ENCODE results near the gene NAV3.

The NAV3 gene

GRCh38 chr12:77928078-77928477, 97.4 kb downstream of the NAV3 start:
- no peak for DNase-seq

- no peak for DNase-seq
These were observed 101.5 kb downstream of the NAV3 start for GRCh38 chr12:77932216-77932615.

DNA sequence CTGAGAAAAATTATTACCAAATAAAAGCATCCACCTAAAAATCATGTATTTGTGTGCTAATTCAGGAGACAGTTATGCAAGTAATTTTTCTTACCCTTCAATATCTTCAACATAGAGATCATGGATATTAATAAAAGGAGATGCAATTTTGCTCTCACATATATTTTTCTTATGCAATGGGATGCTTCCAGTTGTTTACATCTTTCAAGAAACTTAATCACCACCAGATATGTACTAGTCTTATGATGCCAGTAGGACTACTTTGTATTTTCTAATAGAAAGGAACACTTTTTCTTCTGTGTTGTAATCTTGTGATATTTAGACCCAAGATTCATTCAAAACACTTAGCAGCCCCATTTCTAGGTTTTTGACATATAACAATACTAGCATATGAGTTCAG, 107.6 kb downstream of the NAV3 start:
- DNase-seq: no peak

GRCh38 chr12:77940011-77940423, 109.3 kb downstream of the NAV3 start:
- DNase-seq: no peak

DNA sequence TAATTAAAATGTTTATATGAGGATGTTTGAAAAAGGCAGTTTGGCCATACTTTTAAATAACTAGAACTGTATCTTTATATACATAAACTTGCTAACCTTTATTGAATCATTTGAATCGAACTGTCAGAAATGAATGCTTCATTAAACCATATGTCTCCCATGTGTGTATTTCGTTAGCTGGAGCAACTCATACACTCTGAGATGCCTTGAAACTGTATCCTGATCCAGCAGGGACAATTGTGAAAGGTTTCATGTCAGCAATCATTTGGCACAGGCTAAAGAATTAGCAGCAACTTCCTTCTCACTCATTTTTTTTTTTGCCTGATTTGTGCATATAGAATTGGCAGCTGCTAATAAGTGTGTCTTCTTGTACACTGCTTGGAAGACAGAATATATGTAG, 109.9 kb downstream of the NAV3 start:
- DNase-seq: no peak

DNA sequence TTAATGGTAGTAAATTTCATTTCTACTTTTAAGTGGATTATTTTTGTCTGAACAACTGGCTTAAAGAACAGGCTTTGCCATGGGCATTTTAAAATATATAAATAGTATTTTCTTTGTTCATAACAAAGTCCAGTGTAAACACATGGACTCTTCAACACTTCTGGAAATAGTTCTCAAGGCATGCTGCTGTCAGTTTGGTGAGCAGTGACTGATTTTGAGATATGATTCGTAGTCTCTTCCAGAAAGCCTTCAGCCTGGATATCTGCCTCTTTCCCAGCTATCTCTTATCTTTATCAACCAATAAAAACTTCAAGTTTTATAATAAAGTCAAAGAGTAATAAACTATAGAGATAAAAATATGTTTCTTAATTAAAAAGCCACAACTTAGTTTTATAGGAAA, 110.7 kb downstream of the NAV3 start:
- no peak for DNase-seq

- DNase-seq: no peak
These were observed 112.8 kb downstream of the NAV3 start for GRCh38 chr12:77943466-77943865.

GRCh38 chr12:77946541-77947061, 115.9 kb downstream of the NAV3 start:
- DNase-seq: no peak

GRCh38 chr12:77947330-77947729, 116.6 kb downstream of the NAV3 start:
- no peak for DNase-seq

DNA sequence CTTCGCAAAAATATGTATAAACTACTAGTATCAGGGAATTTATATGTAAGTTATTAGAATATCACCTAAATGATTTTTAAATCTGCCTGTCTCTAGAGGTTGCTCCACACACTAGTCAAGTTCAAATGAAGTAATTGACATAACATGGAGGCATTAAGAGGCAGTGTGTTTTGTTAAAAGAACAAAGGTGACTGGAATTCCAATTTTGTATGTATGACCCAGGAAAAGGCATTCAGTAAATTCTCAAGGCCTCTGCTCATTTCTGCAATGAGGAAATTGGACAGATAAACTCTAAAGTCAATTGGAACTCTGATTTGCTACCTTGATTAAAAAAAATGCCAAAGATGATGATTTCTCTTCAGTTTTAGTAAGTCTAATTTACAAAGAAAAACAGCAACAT, 117.1 kb downstream of the NAV3 start:
- no peak for DNase-seq

- no peak for DNase-seq
These were observed 119.2 kb downstream of the NAV3 start for GRCh38 chr12:77949943-77950342.

DNA sequence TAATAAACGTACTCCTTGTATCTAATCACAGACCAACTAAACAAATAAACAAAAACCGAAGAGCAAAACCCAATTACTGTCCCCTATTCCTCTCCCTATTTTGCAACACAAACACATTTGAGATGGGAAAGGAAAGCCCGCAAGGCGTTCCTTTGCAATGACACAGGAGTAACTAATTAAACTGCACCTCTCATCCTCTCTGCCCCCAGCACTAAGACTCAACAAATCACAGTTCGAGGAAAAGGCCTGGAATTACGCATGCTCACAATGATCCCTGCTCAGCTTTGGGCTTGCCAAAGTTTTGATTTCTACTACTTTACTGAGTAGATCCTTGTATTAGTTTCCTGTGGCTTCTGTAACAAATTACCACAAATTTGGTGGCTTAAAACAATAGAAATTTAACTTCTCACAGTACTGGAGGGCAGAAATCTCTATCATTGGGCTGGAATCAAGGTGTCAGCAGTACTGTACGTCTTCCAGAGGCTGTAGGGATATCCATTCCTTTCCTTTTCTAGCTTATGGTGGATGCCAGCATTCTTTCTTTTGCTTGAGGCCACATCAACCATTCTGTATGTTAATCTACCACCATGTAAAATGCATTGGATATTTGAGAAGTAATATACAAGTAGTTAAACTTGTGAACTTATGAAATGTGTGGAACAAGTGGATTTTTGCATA, 123.0 kb downstream of the NAV3 start:
- DNase-seq: no peak

GRCh38 chr12:77954206-77954555, 123.5 kb downstream of the NAV3 start:
- no peak for DNase-seq

GRCh38 chr12:77957062-77957461, 126.4 kb downstream of the NAV3 start:
- DNase-seq: no peak

DNA sequence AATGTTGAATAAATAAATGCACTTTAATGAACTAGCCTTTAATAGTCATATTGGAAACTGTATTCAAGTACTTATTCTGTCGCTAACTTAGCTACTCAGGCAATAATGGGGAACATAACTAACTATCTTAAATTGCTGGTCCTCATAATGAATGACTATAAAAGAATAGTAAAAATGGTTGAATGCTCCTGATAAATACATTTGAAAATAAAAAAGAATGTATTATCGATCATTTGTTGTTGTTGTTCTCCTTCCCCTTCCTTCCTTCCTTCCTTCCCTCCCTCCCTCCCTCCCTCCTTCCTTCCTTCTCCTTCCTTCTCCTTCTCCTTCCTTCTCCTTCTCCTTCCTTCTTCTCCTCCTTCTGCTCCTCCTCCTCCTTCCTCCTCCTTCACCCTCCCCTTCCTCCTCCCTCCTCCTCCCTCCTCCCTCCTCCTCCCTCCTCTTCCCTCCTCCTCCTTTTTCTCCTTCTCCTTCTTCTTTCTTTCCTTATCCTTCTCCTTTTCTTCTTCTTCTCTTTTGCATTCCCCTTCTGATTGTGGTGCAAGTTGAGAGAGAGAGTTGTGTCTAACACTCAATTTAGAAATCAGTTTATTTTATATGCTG, 133.0 kb downstream of the NAV3 start:
- no peak for DNase-seq

GRCh38 chr12:77965790-77966189, 135.1 kb downstream of the NAV3 start:
- no peak for DNase-seq

DNA sequence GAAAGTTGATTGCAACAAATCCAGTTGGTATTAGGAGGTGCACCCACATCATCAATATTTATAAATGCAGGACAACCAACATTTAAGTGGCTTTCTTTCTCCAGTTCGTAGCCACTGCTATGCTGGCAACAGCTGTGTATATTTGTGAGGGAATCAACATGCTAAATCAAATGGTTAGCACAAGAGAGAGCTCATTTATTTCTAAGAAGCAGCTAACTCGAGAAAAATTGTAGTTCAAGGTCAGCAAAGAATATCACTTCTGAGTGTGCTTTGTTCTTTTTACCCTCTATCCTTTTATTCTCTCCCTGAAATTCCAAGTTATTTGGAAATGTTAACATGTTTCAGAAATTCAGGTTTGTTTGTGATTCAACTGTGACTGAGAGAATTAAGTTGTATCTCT, 137.3 kb downstream of the NAV3 start:
- no peak for DNase-seq

DNA sequence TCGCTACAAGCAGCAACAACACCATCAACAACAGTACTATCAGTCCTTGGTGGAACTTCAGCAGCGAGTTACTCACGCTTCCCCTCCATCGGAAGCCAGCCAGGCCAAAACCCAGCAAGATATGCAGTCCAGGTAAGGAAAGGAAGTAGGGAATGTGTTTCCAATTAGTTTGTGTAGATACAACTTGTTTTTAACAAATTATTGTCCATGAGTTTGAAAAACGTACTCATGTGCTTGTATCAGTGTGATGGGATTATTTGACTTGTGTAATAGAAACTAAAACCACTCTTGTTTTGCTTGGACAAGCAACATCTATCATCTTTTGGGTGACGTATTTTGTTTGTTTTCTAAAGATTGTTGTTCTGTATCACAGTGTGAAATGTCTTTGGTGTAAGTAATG, 137.9 kb downstream of the NAV3 start:
- no peak for DNase-seq

DNA sequence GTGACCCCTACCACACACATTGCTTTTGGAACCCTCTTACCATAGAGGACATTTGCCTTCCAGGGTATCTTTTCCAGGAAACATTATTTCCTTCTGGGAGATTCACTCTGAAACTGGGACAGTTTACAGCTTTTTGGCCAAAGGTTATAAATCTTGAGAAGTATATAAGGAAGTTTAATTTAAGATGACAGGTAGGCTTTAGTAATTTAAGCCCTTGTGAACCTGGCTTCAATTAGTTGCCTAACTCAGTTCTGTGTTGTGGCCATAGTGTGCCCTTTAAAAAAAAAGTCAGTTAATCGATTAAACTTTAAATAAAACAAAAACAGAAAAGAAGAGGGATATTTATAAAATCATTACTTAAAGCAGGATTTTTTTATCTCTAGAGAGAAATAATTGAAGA, 142.9 kb downstream of the NAV3 start:
- DNase-seq: no peak

DNA sequence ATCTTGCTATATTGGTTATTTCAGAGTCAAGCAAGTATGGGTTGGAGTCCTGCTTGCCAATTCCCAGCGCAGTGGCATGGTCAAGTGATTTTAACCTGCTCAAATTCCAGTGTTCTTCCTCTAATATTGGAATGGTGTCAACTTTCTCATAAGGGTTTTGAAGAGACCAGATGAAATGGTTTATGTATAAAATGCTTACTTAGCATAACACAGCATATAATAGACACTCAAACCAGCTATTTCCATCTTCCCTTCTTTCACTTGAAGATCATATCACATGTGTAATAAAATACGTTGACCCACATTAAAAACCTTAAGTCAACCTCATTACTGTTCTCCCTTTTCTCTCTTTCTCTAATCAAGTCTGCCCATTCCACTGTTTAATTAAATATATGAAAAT, 144.0 kb downstream of the NAV3 start:
- DNase-seq: no peak

DNA sequence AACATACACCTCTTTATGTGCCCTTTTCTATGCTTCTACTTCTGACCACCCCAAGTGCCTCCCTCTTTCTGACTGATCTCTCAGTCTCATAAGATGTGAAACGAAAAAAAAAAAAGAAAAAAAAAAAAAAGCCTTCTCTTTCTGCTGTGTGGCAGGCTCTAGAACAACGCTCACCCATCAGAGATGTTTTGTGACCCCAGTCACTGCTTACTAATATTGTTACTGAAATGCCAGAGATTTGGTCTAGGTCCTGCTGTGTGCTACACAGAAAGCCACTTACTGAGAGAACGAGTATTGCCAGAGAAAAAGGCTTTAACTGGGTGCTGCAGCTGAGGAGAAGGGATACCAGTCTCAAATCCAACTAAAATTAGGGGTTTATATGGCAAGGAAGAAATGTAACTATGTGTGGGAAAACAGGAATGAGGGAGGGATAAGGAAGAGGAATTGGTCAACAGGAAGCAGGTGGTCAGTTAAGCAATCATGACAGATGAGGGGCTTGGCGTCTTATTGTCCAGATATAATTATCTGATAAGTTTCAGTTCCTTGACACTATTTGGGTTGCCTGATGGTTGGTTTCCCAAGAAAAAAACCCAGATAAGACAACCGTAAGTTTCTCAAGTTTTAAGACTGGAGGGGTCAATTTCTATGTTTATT, 149.0 kb downstream of the NAV3 start:
- no peak for DNase-seq

GRCh38 chr12:77980782-77981181, 150.1 kb downstream of the NAV3 start:
- DNase-seq: no peak

GRCh38 chr12:77983859-77984258, 153.2 kb downstream of the NAV3 start:
- DNase-seq: no peak

- DNase-seq: no peak
These were observed 162.1 kb downstream of the NAV3 start for GRCh38 chr12:77992760-77993159.

Data from stimulated activated CD4-positive, alpha-beta T cell treated with anti-CD3 and anti-CD28 coated beads, Interleukin-4, amount 100 ng/mL, for 1 hour (primary cell).